Endothelial cell (in vitro differentiated cells): ENCODE results near the gene TMC1. TPM values are rescaled to one million over a fixed set of nuclear protein-coding genes. Genes with fewer than 3 reads are reported as not detected.
A peak's percentile ranks its signal among the peaks of the same experiment; 100 is the strongest.

Experiments used
- DNase-seq: peaks from one replicate; pipeline ENCODE4 v3.0.0; 2021; ENCODE audit warnings: low spot score
- H3K27ac Mint-ChIP-seq: one replicate; pipeline ENCODE4 v1.8.0; 2021; ENCODE audit warnings: mixed read lengths, inconsistent platforms; ENCODE audit not compliant: unreplicated experiment
- H3K27me3 Mint-ChIP-seq: one replicate; pipeline ENCODE4 v1.8.0; 2021; ENCODE audit warnings: mild to moderate bottlenecking, moderate library complexity, mixed read lengths, inconsistent platforms; ENCODE audit not compliant: unreplicated experiment
- H3K36me3 Mint-ChIP-seq: one replicate; pipeline ENCODE4 v1.8.0; 2021; ENCODE audit warnings: mild to moderate bottlenecking, low read depth, mixed read lengths, inconsistent platforms; ENCODE audit not compliant: unreplicated experiment
- H3K4me1 Mint-ChIP-seq: one replicate; pipeline ENCODE4 v1.8.0; 2021; ENCODE audit warnings: mild to moderate bottlenecking, mixed read lengths, inconsistent platforms; ENCODE audit not compliant: unreplicated experiment
- H3K4me3 Mint-ChIP-seq: one replicate; pipeline ENCODE4 v1.8.0; 2021; ENCODE audit warnings: mild to moderate bottlenecking, mixed read lengths, inconsistent platforms; ENCODE audit not compliant: unreplicated experiment
- H3K9me3 Mint-ChIP-seq: one replicate; pipeline ENCODE4 v1.8.0; 2021; ENCODE audit warnings: mixed read lengths, inconsistent platforms; ENCODE audit not compliant: unreplicated experiment
- CTCF ChIP-seq: fragments of 200-600 bp; sonication (generic); IDR thresholded peaks from one replicate; pipeline ENCODE4 v1.5.0; 2021; ENCODE audit warnings: antibody characterized with exemption; ENCODE audit not compliant: unreplicated experiment
- total RNA-seq: library from RNA; stranded (reverse); fragmentation: NEBNext Ultra II Directional; extraction: Animal tissue kit (Norgen Biotek cat#: 25700); gene quantifications from one replicate; pipeline ENCODE4 v1.2.1, GENCODE V29; 2021; ENCODE audit not compliant: unreplicated experiment

TMC1 gene
- total RNA-seq, 1 donor from 2014 or later, result not detected

DNA sequence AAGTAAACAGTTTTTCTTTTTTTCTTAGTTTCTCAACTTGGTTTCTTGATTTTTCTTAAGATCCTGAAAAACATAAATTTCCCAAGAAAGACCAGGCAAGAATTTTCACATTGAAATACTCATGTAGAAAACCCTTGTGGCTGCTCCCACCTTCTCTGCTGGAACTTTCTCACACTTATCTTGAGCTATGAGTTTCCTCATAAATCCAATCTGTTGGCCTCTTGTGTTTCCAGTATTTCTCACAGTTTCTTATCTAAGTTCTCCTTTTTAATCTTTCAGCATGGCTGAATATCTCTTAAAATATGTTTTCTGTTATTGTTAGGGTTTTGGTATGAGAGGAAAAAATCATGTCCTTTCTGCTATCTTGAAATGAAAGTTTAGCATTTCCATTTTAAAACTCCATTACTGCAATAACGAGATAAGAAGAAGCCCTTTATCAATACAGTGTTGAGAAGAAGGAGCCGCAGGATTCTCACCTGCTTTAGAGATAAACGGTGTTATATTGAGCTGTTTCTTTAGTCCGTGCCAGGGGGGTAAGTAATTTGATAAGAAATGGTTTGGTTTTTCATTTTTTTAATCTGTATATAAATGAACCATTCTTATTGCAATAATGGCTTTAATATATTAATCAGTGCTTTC is 342.2 kb downstream of the TMC1 start:
- no peaks in the 10 kb centered on the region for H3K36me3 Mint-ChIP-seq
- H3K9me3 Mint-ChIP-seq, result no peaks in the 10 kb centered on the region
- H3K27ac Mint-ChIP-seq, result no peak overlapping the region
- H3K4me3 Mint-ChIP-seq, result no peak overlapping the region
- H3K27me3 Mint-ChIP-seq, result no peaks in the 10 kb centered on the region
- H3K4me1 Mint-ChIP-seq, result peaks cover 3% of the 10 kb centered on the region
- DNase-seq, result no peak
- no peak for TF ChIP-seq CTCF

DNA sequence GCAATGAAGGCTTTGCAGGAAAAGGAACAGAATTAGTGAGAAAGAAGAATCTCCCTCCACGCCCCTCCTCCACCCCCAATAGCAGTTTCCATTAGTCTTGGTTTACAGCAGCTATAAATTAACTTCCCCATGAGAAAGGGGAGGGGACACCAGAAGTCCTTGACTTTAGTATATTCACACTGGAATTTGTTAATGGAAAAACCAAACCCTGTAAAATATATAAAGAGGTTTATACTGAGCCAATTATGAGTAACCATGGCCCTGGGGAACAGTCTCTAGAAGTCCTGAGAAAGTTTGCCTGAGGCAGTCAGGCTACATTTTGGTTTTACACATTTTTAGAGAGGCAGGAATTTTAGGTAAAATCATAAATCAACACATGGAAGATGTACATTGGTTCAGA is 342.9 kb downstream of the TMC1 start:
- Mint-ChIP-seq H3K27me3 (no peaks in the 10 kb centered on the region), H3K4me1 (peaks cover 3% of the 10 kb centered on the region), H3K9me3 (no peaks in the 10 kb centered on the region), H3K36me3 (no peaks in the 10 kb centered on the region), H3K4me3 (no peak overlapping the region), H3K27ac (no peak overlapping the region)
- no peak for TF ChIP-seq CTCF
- no peak for DNase-seq

GRCh38 chr9:72871685-72872084 is 350.3 kb downstream of the TMC1 start:
- DNase-seq, result no peak
- H3K27me3 Mint-ChIP-seq, result no peaks in the 10 kb centered on the region
- no peak overlapping the region for H3K4me3 Mint-ChIP-seq
- no peak overlapping the region for H3K27ac Mint-ChIP-seq
- no peaks in the 10 kb centered on the region for H3K9me3 Mint-ChIP-seq
- H3K36me3 Mint-ChIP-seq, result no peaks in the 10 kb centered on the region
- peak; percentile 61 for TF ChIP-seq CTCF
- H3K4me1 Mint-ChIP-seq, result no peaks in the 10 kb centered on the region

DNA sequence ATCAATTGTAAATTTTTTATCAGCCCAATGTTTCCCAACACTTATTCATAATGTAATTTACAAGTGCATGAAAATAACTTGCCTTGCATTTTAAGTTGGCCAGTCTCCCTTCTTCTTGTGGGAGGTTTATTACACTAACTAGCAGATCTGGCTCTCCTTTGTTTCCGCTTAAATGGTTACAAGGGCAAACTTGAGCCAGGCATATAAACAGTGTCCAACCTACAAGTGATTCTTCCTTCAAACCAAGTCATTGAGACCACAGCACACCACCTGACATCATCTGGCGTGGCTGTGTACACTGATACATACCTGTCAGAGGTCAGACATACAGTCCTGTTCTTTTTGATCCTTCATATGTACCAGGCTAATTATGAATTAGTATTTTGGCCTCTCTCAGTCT is 351.3 kb downstream of the TMC1 start:
- H3K4me3 Mint-ChIP-seq, result no peak overlapping the region
- TF ChIP-seq CTCF, result no peak
- no peaks in the 10 kb centered on the region for H3K36me3 Mint-ChIP-seq
- H3K9me3 Mint-ChIP-seq, result no peaks in the 10 kb centered on the region
- no peak for DNase-seq
- no peaks in the 10 kb centered on the region for H3K27me3 Mint-ChIP-seq
- H3K4me1 Mint-ChIP-seq, result no peaks in the 10 kb centered on the region
- H3K27ac Mint-ChIP-seq, result no peak overlapping the region

- Mint-ChIP-seq H3K27ac (no peak overlapping the region), H3K4me3 (no peak overlapping the region), H3K9me3 (no peaks in the 10 kb centered on the region), H3K4me1 (no peaks in the 10 kb centered on the region), H3K36me3 (no peaks in the 10 kb centered on the region), H3K27me3 (no peaks in the 10 kb centered on the region)
- no peak for TF ChIP-seq CTCF
- no peak for DNase-seq
Measured at GRCh38 chr9:72873456-72873855, 352.0 kb downstream of the TMC1 start.
